K562 (cell line): Measurements from ENCODE around the gene SCT. TPM values are rescaled to one million over a fixed set of nuclear protein-coding genes. Genes with fewer than 3 reads are reported as not detected.

Source experiments
- CBFA2T3 ChIP-seq: fragments of 450-650 bp; IDR thresholded peaks from 2 replicates; pipeline ENCODE4 v1.6.1; 2017
- POLR2G ChIP-seq: fragments of 200-400 bp; formaldehyde crosslinking; IDR thresholded peaks from 2 replicates; pipeline ENCODE4 v1.6.1; 2017; ENCODE audit warnings: low read depth, mild to moderate bottlenecking, antibody characterized with exemption, low read length, moderate library complexity
- RBM14 ChIP-seq: fragments of 200-400 bp; formaldehyde crosslinking; IDR thresholded peaks from 2 replicates; pipeline ENCODE4 v1.6.1; 2018; ENCODE audit warnings: low read depth, mild to moderate bottlenecking, low read length, moderate library complexity, borderline replicate concordance; ENCODE audit not compliant: insufficient read depth
- SIX5 ChIP-seq, 2 experiments: IDR thresholded peaks; 2 replicates each; pipeline ENCODE4 v1.6.1; 2011; ENCODE audit warnings: low read length in 2 of 2, borderline replicate concordance in 1 of 2, low read depth in 1 of 2, mild to moderate bottlenecking in 1 of 2, moderate library complexity in 1 of 2; ENCODE audit not compliant: insufficient read depth in 1 of 2
- ZNF584 ChIP-seq: fragments of 200-800 bp; sonication (Bioruptor generic); IDR thresholded peaks from 2 replicates; pipeline ENCODE4 v1.6.1; 2016; ENCODE audit warnings: low read depth, mild to moderate bottlenecking, missing genetic modification characterization, missing compliant biosample characterization
- ZNF695 ChIP-seq: fragments of 450-650 bp; formaldehyde crosslinking; IDR thresholded peaks from 2 replicates; pipeline ENCODE4 v1.4.0; 2020; ENCODE audit warnings: mild to moderate bottlenecking, moderate library complexity
- polyA plus RNA-seq, 8 experiments: library from polyadenylated mRNA; depleted of rRNA in 4 of 8; stranded (reverse) in 5 of 8; unstranded in 3 of 8; fragments of >200 nt; fragmentation: Nextera tagmentation in 2 of 8; fragmentation: Illumina TruSeq in 1 of 8; extraction: Ambion mirVana in 2 of 8; extraction: Trizol in 1 of 8; gene quantifications; 2 replicates each; pipeline versions ENCODE4 v1.2.1 to v1.2.3, GENCODE V29; 2011 to 2014; ENCODE audit warnings: inconsistent platforms in 1 of 8, missing spikeins in 1 of 8
- total RNA-seq, 7 experiments: library from RNA; depleted of rRNA in 6 of 7; stranded (reverse); fragments of >200 nt in 6 of 7; fragmentation: Illumina TruSeq in 2 of 7; extraction: Trizol in 2 of 7; gene quantifications; 2 replicates each; pipeline versions ENCODE4 v1.2.1 to v1.2.3, GENCODE V29; 2011 to 2021; ENCODE audit warnings: low replicate concordance in 1 of 7
- TF ChIP-seq, protein P1 (sequence below), 2 experiments: fragments of 450-650 bp in 1 of 2; sonication (generic) in 1 of 2; formaldehyde crosslinking in 1 of 2; IDR thresholded peaks; 2 replicates each; pipeline versions ENCODE4 v1.7.1 to v1.9.0; 2016 to 2022; ENCODE audit warnings: inconsistent platforms in 1 of 2, mild to moderate bottlenecking in 1 of 2, missing genetic modification reagents in 1 of 2
- TF ChIP-seq, protein P2 (sequence below): fragments of 250-450 bp; sonication (Bioruptor Pico); IDR thresholded peaks from 2 replicates; pipeline ENCODE4 v1.5.0; 2020; ENCODE audit warnings: mild to moderate bottlenecking, borderline replicate concordance
- TF ChIP-seq, protein P3 (sequence below), 2 experiments: fragments of 250-450 bp in 1 of 2; fragments of 450-650 bp in 1 of 2; sonication (Bioruptor Pico) in 1 of 2; IDR thresholded peaks; 2 replicates each; pipeline versions ENCODE4 v1.6.1 to v1.8.0; 2016 to 2021; ENCODE audit warnings: mild to moderate bottlenecking in 2 of 2, moderate library complexity in 2 of 2, missing compliant biosample characterization in 1 of 2, missing genetic modification characterization in 1 of 2

The SCT gene
- total and polyA plus RNA-seq, 9 of the 15 experiments (the other 6 are each of a cell fraction or from before 2014, with no cell fraction given) = not detected

- TF ChIP-seq, protein P1, sequence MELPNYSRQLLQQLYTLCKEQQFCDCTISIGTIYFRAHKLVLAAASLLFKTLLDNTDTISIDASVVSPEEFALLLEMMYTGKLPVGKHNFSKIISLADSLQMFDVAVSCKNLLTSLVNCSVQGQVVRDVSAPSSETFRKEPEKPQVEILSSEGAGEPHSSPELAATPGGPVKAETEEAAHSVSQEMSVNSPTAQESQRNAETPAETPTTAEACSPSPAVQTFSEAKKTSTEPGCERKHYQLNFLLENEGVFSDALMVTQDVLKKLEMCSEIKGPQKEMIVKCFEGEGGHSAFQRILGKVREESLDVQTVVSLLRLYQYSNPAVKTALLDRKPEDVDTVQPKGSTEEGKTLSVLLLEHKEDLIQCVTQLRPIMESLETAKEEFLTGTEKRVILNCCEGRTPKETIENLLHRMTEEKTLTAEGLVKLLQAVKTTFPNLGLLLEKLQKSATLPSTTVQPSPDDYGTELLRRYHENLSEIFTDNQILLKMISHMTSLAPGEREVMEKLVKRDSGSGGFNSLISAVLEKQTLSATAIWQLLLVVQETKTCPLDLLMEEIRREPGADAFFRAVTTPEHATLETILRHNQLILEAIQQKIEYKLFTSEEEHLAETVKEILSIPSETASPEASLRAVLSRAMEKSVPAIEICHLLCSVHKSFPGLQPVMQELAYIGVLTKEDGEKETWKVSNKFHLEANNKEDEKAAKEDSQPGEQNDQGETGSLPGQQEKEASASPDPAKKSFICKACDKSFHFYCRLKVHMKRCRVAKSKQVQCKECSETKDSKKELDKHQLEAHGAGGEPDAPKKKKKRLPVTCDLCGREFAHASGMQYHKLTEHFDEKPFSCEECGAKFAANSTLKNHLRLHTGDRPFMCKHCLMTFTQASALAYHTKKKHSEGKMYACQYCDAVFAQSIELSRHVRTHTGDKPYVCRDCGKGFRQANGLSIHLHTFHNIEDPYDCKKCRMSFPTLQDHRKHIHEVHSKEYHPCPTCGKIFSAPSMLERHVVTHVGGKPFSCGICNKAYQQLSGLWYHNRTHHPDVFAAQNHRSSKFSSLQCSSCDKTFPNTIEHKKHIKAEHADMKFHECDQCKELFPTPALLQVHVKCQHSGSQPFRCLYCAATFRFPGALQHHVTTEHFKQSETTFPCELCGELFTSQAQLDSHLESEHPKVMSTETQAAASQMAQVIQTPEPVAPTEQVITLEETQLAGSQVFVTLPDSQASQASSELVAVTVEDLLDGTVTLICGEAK (IDR thresholded peaks at IDR 0.05) = no peak
- TF ChIP-seq, protein P1 (CRISPR knock-in tag; IDR thresholded peaks at IDR 0.05) = no peak
- TF ChIP-seq ZNF695 (CRISPR knock-in tag) (no peak), RBM14 (no peak), POLR2G (0 out of 2 replicates have a peak, but pooled peaks have one; percentile 15), CBFA2T3 (no peak), ZNF584 (CRISPR knock-in tag) (no peak), SIX5 (IDR thresholded peaks at IDR 0.05; ENCODE audit: borderline replicate concordance in 1 of 2, insufficient read depth in 1 of 2, low read depth in 1 of 2, low read length in 2 of 2) (no peak)
- TF ChIP-seq, protein P2, sequence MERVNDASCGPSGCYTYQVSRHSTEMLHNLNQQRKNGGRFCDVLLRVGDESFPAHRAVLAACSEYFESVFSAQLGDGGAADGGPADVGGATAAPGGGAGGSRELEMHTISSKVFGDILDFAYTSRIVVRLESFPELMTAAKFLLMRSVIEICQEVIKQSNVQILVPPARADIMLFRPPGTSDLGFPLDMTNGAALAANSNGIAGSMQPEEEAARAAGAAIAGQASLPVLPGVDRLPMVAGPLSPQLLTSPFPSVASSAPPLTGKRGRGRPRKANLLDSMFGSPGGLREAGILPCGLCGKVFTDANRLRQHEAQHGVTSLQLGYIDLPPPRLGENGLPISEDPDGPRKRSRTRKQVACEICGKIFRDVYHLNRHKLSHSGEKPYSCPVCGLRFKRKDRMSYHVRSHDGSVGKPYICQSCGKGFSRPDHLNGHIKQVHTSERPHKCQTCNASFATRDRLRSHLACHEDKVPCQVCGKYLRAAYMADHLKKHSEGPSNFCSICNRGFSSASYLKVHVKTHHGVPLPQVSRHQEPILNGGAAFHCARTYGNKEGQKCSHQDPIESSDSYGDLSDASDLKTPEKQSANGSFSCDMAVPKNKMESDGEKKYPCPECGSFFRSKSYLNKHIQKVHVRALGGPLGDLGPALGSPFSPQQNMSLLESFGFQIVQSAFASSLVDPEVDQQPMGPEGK (CRISPR knock-in tag) = no peak
- TF ChIP-seq, protein P3, sequence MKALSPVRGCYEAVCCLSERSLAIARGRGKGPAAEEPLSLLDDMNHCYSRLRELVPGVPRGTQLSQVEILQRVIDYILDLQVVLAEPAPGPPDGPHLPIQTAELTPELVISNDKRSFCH (CRISPR knock-in tag; IDR thresholded peaks at IDR 0.05) = no peak
- TF ChIP-seq, protein P3 (tag; IDR thresholded peaks at IDR 0.05) = no peak
These were observed 6.8 kb downstream of the SCT start (continued) for GRCh38 chr11:620201-620600.
